ENCODE measurements around the gene RPS6KA2.

DNA sequence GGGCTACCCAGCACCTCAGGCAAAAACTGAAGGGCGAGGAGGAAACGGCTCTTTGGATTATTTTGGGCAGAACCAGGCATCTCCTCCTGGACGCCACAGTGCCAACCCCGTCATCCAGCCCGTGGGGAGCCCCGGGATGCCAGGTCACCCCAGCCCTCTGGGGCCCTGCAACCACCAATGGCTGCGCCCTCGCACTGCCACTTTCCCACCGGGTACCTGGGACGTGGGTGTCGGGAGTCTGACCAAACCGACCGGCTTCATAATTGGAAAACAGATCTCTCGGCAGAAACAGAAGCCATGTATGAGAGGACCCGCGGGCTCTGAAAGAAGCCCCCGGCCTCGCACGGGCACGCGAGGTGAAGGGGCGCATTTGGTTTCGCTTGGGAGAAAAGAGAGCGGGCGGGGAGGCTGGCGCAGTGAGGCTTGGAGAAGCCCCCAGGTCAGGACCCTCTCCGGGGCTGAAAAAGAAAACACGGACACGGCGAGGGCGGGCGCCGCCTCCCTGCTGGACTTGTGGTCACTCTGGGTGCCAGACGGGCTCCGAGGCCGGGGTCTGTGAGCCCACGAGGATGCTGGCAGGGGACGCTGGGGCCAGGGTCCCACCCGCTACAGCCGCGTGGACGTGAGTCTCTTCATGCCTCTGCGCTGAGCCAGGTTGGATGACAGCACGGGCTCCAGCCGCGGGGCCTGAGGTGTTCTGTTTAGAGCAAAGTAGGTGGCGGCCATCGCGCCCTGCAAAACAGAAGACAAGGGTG is 214.7 kb downstream of the RPS6KA2 start:
- TF ChIP-seq, protein P1, sequence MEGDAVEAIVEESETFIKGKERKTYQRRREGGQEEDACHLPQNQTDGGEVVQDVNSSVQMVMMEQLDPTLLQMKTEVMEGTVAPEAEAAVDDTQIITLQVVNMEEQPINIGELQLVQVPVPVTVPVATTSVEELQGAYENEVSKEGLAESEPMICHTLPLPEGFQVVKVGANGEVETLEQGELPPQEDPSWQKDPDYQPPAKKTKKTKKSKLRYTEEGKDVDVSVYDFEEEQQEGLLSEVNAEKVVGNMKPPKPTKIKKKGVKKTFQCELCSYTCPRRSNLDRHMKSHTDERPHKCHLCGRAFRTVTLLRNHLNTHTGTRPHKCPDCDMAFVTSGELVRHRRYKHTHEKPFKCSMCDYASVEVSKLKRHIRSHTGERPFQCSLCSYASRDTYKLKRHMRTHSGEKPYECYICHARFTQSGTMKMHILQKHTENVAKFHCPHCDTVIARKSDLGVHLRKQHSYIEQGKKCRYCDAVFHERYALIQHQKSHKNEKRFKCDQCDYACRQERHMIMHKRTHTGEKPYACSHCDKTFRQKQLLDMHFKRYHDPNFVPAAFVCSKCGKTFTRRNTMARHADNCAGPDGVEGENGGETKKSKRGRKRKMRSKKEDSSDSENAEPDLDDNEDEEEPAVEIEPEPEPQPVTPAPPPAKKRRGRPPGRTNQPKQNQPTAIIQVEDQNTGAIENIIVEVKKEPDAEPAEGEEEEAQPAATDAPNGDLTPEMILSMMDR (IDR thresholded peaks at IDR 0.05; ENCODE audit: borderline replicate concordance, extremely low read depth, low read length, poor library complexity, severe bottlenecking) = no peak
- TF ChIP-seq EZH2 (IDR thresholded peaks at IDR 0.05; ENCODE audit: borderline replicate concordance, low read depth, low read length, severe bottlenecking) = no peak
